AG04449 (cell line): Measurements from ENCODE around the gene ANKS1B.

ENCODE experiments used
- CTCF ChIA-PET: fragments of 350-600 bp; formaldehyde crosslinking; extraction: SDS; loops from one replicate; lab custom pipeline; 2021; ENCODE audit warnings: antibody characterized with exemption; lab: Yijun Ruan, JAX
- POLR2A ChIA-PET: fragments of 400-600, 350-600 bp; formaldehyde crosslinking; extraction: SDS; loops from one replicate; lab custom pipeline; 2020; ENCODE audit warnings: antibody characterized with exemption, inconsistent platforms; lab: Yijun Ruan, JAX
- DNase-seq: peaks from one replicate; pipeline ENCODE4 v3.0.0-alpha.2; 2010; ENCODE audit warnings: low read depth, low spot score
- H3K4me3 ChIP-seq: 2 replicates; pipeline ENCODE4 v1.5.1; 2011; ENCODE audit warnings: low read depth, mild to moderate bottlenecking, control low read depth, low read length
- TF ChIP-seq, protein P1 (sequence below): IDR thresholded peaks from one replicate; pipeline ENCODE4 v1.5.1; 2011; ENCODE audit warnings: mild to moderate bottlenecking, moderate library complexity, low read length, control low read depth, inconsistent platforms; ENCODE audit not compliant: insufficient read depth; ENCODE audit errors: missing control alignments

The ANKS1B gene

DNA sequence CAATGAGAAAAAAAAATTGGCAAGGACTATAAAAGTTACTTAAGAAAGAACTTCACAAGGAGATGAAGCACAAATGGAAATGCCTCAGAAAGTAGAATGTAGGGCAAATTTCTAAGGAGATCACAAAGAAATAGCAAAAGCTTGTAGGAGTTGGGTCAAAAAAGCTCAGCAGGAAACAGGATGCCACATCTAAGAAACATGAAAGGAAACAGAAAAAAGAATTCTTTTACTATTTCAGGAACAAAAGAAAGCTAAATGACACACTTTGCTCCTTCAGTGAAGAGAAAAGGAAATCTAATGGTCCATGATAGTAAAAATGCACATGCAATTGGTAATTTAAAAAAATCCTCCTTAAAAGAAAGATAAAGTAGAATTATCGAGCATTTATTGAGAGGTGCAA is 789.3 kb downstream of the ANKS1B start:
- TF ChIP-seq, protein P1, sequence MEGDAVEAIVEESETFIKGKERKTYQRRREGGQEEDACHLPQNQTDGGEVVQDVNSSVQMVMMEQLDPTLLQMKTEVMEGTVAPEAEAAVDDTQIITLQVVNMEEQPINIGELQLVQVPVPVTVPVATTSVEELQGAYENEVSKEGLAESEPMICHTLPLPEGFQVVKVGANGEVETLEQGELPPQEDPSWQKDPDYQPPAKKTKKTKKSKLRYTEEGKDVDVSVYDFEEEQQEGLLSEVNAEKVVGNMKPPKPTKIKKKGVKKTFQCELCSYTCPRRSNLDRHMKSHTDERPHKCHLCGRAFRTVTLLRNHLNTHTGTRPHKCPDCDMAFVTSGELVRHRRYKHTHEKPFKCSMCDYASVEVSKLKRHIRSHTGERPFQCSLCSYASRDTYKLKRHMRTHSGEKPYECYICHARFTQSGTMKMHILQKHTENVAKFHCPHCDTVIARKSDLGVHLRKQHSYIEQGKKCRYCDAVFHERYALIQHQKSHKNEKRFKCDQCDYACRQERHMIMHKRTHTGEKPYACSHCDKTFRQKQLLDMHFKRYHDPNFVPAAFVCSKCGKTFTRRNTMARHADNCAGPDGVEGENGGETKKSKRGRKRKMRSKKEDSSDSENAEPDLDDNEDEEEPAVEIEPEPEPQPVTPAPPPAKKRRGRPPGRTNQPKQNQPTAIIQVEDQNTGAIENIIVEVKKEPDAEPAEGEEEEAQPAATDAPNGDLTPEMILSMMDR = no peak
- ChIA-PET CTCF (no interaction called here), POLR2A (no interaction called here)
- no peak for DNase-seq
- no peak overlapping the region for H3K4me3 ChIP-seq

DNA sequence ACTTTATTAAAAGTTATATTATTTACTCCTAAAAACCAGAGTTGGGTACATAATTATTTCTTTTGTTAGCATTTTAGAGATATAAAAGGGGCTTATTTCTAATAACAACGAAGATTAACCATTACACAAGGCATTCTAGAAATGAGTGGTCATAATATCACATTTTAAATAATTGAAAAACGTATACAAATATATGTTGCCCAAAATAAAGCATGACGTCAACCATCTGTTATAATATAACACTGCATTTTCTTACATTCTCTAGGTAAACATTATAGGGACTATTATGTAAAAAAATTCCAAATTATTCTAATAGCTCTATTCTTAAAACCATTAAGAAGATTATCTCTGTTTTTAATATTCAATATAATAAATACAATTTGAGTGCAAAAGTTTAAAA is 792.2 kb downstream of the ANKS1B start:
- POLR2A ChIA-PET = no interaction called here
- no peak for DNase-seq
- no peak overlapping the region for H3K4me3 ChIP-seq
- TF ChIP-seq, protein P1 = no peak
- CTCF ChIA-PET = no interaction called here

DNA sequence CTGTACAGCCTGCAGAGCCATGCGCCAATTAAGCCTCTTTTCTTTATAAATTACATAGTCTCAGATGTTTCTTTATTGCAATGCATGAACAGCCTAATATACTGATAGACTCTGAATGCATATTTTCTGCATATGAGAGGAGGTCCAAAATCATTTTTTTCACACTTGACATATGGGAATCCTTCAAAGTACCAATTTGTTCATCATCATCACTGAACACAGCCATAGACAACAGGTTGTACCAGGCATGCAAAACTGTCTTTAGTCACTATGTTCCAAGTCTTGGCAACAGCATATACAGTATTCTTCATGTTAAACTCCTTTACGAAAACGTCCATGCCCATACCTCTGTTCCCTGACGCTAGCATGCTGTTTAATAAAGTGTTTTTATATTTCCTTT is 807.9 kb downstream of the ANKS1B start:
- no peak for DNase-seq
- ChIA-PET POLR2A (no interaction called here), CTCF (no interaction called here)
- no peak overlapping the region for H3K4me3 ChIP-seq
- TF ChIP-seq, protein P1 = no peak

DNA sequence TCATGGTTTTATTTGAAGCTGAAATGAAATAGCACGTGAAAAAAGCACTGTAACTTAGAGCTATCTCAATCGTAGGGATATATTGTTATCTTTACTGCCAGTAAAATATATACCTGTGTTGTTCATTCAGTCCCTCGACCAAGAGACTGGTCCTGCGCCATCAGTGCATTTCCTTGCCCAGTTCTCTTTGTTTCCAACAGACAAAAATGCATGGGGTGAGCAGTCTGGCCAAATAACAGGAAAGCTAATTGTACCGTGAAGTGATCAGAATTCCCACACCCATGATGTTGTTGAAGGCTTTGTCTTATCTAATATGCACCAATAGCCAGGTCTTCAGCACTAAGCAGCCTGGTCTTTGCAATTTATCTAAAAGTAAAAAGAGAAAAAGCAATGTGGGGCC is 814.3 kb downstream of the ANKS1B start:
- no peak overlapping the region for H3K4me3 ChIP-seq
- POLR2A ChIA-PET = no interaction called here
- DNase-seq = no peak
- CTCF ChIA-PET = no interaction called here
- TF ChIP-seq, protein P1 = no peak

DNA sequence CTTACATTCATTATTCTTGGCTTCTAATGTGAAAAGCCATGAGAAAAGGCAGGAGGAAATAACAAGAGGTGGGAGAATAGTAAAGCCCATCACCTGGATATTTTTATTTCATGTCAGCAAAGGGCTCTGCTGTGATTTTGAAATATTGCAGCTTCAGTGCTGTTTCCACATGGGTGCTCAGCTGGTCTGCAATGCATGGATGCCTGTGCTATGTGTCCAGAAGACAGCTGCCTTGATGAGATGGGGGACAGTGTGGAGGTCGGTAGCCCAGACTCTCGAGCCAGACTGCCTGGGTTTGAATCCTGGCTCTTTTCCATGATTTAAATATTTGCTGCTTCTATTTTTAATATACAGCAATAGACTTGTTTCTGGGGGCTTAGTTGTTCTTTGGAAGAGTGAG is 814.7 kb downstream of the ANKS1B start:
- no peak overlapping the region for H3K4me3 ChIP-seq
- POLR2A ChIA-PET = no interaction called here
- no peak for DNase-seq
- CTCF ChIA-PET = no interaction called here
- TF ChIP-seq, protein P1 = no peak

DNA sequence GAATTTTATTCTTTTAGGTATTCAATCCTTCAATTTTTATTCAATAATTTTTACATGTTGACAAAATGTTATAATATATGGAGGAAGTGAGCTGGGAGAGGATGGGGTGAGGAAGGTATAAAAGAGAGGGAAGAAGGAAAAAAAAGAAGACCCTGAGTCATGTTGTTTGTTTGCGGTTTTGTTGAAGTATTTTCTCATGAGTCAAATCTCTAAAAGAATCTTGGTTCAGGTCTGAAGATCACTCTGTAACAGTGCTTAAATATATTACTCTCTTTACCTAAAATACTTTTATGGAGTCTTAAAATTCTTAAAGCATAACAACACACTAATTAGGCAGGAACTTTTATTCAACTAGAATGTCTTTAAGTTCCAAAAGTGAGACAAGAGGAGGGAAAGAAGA is 826.8 kb downstream of the ANKS1B start:
- no peak overlapping the region for H3K4me3 ChIP-seq
- TF ChIP-seq, protein P1 = no peak
- ChIA-PET CTCF (no interaction called here), POLR2A (no interaction called here)
- DNase-seq = no peak
